ENCODE results near the gene TBC1D10A.

The TBC1D10A gene

DNA sequence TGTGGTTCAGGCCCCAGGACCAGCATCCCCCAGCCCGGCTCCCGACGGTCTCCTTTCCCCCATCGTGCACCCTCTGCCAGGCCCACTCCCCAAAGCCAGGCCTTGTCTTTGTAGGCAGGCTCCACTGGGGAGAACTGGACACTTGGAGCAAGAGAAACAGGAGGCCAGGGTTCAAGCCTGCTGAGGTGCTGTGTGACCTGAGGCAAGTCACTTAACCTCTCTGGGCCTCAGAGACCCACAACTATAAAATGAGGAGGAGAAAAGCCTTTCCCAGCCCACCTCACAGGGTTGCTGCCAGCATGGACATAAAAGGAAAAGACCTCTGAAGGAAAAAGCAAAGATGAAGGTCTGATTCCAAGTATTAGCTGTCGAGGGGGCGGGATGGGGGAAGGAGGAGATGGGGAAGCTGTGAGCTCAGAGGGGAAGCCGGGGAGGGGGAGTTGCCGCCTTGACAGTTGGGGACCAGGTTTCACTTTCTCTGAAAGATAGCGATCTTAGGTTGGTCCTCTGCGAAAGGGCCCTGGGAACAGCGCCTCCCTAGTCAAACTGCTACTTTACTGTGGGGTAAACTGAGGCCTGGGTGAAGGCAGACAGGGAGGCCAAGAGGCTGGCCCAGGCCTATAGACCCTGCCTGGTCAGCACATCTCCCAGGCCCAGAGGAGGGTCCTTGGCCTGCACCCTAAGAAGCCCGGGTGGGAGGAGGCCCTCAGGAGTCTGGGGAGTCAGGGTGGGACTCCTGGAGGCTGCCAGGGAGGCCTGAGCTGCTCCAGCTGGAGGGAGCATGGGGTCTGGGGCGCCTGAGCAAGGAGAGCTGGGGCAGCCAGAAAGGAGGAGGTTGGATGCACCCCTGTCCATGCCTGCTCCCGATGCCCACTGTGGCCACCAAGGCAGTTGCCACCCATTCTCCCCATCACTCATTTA lies 59.1 kb downstream of the TBC1D10A start:
- H3K4me2 ChIP-seq (ENCODE audit: low read depth, low read length, poor library complexity, severe bottlenecking): peak overlapping the region; percentile 82
- peaks cover 32% of the 10 kb centered on the region for H3K79me2 ChIP-seq (ENCODE audit: insufficient read depth, low read length)
- H3K4me1 ChIP-seq (ENCODE audit: insufficient read depth, low read length, poor library complexity, severe bottlenecking): peaks cover 26% of the 10 kb centered on the region
- H4K20me1 ChIP-seq (ENCODE audit: insufficient read depth, low read length, poor library complexity, severe bottlenecking): peaks cover 8% of the 10 kb centered on the region
- H3K9me2 ChIP-seq (replicated peaks; ENCODE audit: low read depth, low read length): no peaks in the 10 kb centered on the region
- peak overlapping the region; percentile 91 for H3K4me3 ChIP-seq (ENCODE audit: low read length, poor library complexity, severe bottlenecking)
- no peaks in the 10 kb centered on the region for H3F3A ChIP-seq (ENCODE audit: low read depth)
- H3K9ac ChIP-seq (ENCODE audit: low read depth, low read length, poor library complexity, severe bottlenecking): peak overlapping the region; percentile 96
- no peaks in the 10 kb centered on the region for H3K27me3 ChIP-seq (ENCODE audit: insufficient read depth, low read length, poor library complexity, severe bottlenecking)
- TF ChIP-seq, protein P1, sequence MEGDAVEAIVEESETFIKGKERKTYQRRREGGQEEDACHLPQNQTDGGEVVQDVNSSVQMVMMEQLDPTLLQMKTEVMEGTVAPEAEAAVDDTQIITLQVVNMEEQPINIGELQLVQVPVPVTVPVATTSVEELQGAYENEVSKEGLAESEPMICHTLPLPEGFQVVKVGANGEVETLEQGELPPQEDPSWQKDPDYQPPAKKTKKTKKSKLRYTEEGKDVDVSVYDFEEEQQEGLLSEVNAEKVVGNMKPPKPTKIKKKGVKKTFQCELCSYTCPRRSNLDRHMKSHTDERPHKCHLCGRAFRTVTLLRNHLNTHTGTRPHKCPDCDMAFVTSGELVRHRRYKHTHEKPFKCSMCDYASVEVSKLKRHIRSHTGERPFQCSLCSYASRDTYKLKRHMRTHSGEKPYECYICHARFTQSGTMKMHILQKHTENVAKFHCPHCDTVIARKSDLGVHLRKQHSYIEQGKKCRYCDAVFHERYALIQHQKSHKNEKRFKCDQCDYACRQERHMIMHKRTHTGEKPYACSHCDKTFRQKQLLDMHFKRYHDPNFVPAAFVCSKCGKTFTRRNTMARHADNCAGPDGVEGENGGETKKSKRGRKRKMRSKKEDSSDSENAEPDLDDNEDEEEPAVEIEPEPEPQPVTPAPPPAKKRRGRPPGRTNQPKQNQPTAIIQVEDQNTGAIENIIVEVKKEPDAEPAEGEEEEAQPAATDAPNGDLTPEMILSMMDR (conservative IDR thresholded peaks at IDR 0.05; ENCODE audit: low read length): no peak
- no peak for TF ChIP-seq EZH2phosphoT487 (IDR thresholded peaks at IDR 0.05; ENCODE audit: borderline replicate concordance)
- no peak overlapping the region for H2AFZ ChIP-seq (ENCODE audit: low read length)
- H3K36me3 ChIP-seq (ENCODE audit: insufficient read depth, low read length): no peaks in the 10 kb centered on the region; the same call in 1 of the 2 replicates
- H3K9me3 ChIP-seq (ENCODE audit: insufficient read depth, low read depth, low read length): no peaks in the 10 kb centered on the region

DNA sequence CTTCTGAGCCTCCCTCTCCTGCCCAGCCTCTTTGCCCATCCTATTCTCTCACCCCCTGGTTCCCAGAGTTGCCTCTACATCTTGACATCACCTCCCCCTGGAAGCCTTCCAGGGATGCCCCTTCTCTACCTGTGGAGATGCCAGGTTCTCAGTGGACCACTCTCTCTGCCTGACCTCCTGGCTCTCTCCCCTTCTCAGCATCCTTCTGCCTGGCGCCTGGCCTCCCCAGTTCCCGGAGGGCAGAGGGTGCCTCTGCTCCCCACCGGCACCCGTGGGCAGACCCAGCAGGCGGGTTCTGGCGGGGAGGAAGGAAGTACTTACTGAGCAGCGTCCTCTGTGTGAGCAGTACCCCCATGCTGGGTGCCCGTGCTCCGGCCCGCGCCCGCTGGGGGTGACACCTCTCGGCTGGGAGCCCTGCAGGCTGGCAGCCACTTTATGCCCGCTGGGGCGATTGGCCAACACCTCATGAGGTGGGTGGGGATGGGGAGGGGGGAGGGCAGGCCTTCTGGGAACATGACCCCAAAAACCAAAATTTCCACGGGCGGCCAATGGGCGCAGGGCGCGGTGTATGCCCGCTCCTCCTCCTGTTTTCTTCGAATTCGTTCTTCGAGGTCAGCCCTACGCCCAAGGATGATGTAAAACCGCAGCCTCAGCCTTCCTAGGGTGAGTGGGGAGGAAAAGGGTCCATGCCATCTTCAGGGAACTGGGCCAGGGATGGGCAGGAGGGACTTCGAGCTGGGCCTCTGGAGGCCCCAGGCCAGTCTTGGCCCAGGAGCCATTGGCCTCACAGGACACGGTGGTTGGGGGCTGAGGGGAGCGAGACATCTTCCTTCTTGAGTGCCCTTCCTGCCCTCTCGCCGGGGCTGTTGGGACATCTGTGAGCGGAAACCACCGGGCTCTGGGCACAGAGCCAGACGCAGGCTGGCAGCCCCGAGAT lies 60.0 kb downstream of the TBC1D10A start, which contains the start of gene OSM:
Gene OSM, minus strand, starts transcription at position 407 of the 937 bp plus-strand sequence. Its CDS starts 52 bp downstream, at position 355.
- peak within 1 kb of the TSS; percentile 96 for H3K9ac ChIP-seq (ENCODE audit: low read depth, low read length, poor library complexity, severe bottlenecking)
- peak within 1 kb of the TSS; percentile 91 for H3K4me3 ChIP-seq (ENCODE audit: low read length, poor library complexity, severe bottlenecking)
- H3F3A ChIP-seq (ENCODE audit: low read depth): no peaks in the 10 kb centered on the region
- peaks cover 8% of the 10 kb centered on the region for H4K20me1 ChIP-seq (ENCODE audit: insufficient read depth, low read length, poor library complexity, severe bottlenecking)
- peaks cover 32% of the 10 kb centered on the region for H3K79me2 ChIP-seq (ENCODE audit: insufficient read depth, low read length)
- peaks cover 26% of the 10 kb centered on the region for H3K4me1 ChIP-seq (ENCODE audit: insufficient read depth, low read length, poor library complexity, severe bottlenecking)
- no peaks in the 10 kb centered on the region; the same call in 1 of the 2 replicates for H3K36me3 ChIP-seq (ENCODE audit: insufficient read depth, low read length)
- H3K9me2 ChIP-seq (replicated peaks; ENCODE audit: low read depth, low read length): no peaks in the 10 kb centered on the region
- no peak for TF ChIP-seq EZH2phosphoT487 (IDR thresholded peaks at IDR 0.05; ENCODE audit: borderline replicate concordance)
- TF ChIP-seq, protein P1 (conservative IDR thresholded peaks at IDR 0.05; ENCODE audit: low read length): no peak
- no peaks in the 10 kb centered on the region for H3K27me3 ChIP-seq (ENCODE audit: insufficient read depth, low read length, poor library complexity, severe bottlenecking)
- peak within 1 kb of the TSS; percentile 82 for H3K4me2 ChIP-seq (ENCODE audit: low read depth, low read length, poor library complexity, severe bottlenecking)
- H3K9me3 ChIP-seq (ENCODE audit: insufficient read depth, low read depth, low read length): no peaks in the 10 kb centered on the region
- H2AFZ ChIP-seq (ENCODE audit: low read length): no peak within 1 kb of the TSS

DNA sequence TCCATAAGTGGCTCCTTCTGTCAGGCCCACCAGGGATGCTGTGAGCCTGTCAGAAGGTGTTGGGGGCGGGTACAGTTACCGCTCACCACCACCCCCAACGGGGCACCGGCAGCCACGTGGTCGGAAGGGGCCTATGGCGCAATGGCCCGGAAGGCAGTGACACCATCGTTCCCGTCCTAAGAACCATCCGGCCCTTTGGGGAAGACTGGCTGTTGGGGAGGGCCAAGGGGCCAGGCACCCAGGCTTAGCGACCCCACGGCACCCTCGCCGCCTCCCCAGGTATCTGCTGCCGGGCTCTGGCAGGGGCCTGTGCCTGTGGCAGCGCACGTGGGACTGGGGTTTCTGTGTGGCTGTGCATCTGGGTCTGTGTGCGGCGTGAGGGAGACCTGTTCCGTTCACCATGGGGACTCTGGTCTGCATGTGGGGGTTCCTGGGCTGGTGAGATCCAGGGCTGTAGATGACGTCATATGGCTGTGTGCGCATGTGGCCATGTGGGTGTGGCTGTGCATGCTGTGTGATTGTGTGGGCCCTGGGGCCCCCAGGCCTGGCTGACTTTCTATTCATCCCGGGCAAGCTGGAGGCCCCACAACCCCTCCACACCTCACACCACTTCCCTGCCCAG lies 60.8 kb downstream of the TBC1D10A start:
- Histone ChIP-seq H3F3A (ENCODE audit: low read depth) (no peaks in the 10 kb centered on the region), H3K36me3 (ENCODE audit: insufficient read depth, low read length) (no peaks in the 10 kb centered on the region; the same call in 1 of the 2 replicates), H3K4me3 (ENCODE audit: low read length, poor library complexity, severe bottlenecking) (peak overlapping the region; percentile 91), H3K9ac (ENCODE audit: low read depth, low read length, poor library complexity, severe bottlenecking) (peak overlapping the region; percentile 96), H3K9me3 (ENCODE audit: insufficient read depth, low read depth, low read length) (no peaks in the 10 kb centered on the region), H3K79me2 (ENCODE audit: insufficient read depth, low read length) (peaks cover 32% of the 10 kb centered on the region), H4K20me1 (ENCODE audit: insufficient read depth, low read length, poor library complexity, severe bottlenecking) (peaks cover 8% of the 10 kb centered on the region), H3K9me2 (replicated peaks; ENCODE audit: low read depth, low read length) (no peaks in the 10 kb centered on the region), H2AFZ (ENCODE audit: low read length) (no peak overlapping the region), H3K4me1 (ENCODE audit: insufficient read depth, low read length, poor library complexity, severe bottlenecking) (peaks cover 26% of the 10 kb centered on the region), H3K4me2 (ENCODE audit: low read depth, low read length, poor library complexity, severe bottlenecking) (peak overlapping the region; percentile 82), H3K27me3 (ENCODE audit: insufficient read depth, low read length, poor library complexity, severe bottlenecking) (no peaks in the 10 kb centered on the region)
- no peak for TF ChIP-seq EZH2phosphoT487 (IDR thresholded peaks at IDR 0.05; ENCODE audit: borderline replicate concordance)
- TF ChIP-seq, protein P1 (conservative IDR thresholded peaks at IDR 0.05; ENCODE audit: low read length): no peak
